IPS DF 4.7 (cell line): Measurements from ENCODE around the gene ENO2.

ENCODE experiments used
- DNase-seq: peaks from one replicate; pipeline ENCODE4 v3.0.0-alpha.2; 2013; ENCODE audit warnings: low spot score; ENCODE audit errors: extremely low read depth

The ENO2 gene

DNA sequence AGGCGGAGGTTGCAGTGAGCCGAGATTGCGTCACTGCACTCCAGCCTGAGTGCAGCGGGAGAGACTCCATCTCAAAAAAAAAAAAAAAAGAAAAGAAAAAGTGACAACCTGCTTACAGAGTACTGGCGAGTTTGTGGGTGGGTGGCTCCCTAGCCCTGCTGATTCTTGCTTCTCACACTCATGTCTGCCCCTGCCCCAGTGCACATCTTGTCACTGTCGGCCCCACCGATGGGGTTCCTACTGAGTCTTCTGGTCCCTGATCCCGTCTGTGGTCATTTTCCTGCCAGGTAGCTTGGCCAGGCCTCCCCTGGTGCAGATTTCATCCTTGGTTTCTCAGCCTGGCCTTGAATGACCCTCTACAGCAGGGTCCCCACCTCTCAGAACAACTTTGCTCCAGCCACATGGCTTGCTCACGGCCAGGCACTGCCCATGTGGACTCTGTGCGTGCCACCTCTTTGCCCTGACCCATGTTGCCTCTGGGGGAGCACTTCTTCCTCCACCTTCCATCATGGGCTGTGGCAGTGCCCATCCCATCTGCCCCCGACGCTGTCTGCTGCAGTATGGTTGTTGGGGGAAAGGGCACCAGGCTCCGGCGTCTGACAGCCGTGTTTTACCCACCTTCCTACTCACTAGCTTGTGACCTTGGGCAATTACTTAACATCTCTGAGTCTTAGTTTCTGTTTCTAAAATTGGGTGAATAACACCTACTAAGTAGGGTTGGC lies 34.7 kb downstream of the ENO2 start:
- no peak for DNase-seq

DNA sequence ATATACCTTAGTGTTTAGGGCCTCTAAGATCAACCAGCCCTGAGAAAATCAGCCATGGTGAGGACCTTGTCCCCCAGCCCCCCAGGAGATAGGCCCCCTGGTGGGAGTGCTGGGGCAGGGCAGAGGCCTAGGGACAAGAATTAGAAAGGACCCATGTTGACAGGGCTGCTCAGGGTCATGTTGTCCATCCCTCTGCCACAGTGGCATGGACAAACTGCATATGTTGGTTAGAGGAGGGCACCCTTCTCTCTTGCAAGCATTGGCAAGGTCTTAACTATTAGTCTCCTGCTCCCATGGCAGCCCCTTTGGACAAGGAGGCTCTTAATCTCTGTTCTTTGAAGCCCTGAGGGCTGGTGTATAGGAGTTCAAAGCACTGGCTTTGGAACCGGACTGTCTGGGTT lies 36.0 kb downstream of the ENO2 start:
- no peak for DNase-seq

DNA sequence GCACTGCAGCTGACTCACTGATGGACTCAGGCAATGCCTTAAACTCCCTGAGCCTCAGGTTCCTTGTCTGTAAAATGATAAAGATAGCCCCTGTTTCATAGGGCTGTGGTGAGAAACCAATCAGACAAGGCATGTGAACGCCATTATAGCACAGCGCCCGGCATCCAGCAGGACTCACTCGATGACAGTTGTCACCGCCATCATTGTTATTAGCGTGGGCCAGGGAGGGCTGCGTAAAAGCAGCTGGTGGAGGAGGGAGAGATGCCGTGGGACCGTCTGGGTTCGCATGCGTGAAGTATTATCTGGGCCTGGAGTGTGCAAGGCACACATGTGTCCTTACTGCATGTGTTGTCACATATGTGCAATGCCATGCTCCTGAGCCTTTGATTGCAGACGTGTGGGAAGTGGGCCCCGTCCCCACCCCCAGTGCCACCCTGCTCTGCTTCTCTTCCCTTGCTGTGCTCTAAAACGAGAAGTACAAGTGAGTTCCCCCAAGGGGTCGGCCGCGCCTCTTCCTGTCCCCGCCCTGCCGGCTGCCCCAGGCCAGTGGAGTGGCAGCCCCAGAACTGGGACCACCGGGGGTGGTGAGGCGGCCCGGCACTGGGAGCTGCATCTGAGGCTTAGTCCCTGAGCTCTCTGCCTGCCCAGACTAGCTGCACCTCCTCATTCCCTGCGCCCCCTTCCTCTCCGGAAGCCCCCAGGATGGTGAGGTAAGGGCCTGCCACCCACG lies 36.6 kb downstream of the ENO2 start, which contains the start of gene PTPN6:
PTPN6 (plus strand) TSS at position 546 of the 730 bp plus-strand sequence; CDS start at position 703, 157 bp downstream.
- no peak for DNase-seq

DNA sequence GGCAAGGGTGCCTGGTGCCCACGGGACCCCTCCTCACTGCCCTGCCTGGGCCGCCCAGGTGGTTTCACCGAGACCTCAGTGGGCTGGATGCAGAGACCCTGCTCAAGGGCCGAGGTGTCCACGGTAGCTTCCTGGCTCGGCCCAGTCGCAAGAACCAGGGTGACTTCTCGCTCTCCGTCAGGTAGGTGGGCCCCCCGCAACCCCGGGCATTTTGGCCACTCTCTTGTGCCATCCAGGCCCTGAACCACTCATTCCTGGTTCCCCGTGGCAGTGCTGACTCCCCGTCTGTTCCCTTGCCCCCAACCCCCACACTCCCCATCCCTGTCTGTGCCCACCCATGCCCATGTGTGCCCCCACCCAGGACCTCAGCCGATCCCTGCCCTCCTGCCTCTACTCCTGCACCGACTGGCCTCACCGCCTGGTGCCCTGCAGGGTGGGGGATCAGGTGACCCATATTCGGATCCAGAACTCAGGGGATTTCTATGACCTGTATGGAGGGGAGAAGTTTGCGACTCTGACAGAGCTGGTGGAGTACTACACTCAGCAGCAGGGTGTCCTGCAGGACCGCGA lies 37.3 kb downstream of the ENO2 start:
- DNase-seq: no peak

DNA sequence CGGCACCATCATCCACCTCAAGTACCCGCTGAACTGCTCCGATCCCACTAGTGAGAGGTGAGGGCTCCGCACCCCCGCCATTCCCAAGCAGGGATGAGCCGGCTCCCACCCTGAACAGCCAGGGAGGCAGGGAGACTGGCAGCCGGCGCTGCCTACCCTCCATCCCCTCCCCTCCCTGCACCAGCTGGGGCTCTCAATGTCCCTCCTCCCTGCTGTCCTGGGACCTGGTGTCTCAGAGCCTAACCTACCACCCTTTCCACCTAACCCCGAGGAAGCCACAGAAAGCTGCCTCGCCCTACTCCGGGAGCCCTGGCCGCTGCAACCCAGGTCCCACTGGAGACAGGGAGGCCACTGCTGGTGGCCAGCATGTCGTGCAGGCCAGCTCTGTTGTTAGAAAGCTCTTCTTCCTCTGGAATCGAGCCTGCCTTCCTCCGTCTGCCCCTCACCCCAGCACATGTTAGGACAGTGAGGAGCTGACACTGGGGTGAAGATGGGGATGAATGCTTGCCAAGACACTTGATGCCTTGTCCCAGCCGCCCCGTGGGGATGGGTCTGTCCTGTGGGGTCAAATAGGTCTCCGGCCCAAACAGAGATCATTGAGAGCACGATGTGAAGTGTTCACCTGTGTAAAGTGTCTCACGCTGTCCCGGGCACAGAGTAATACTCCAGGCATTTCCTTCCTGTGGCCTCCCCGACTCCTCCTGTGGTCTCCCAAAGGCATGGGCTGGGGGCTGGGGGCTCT lies 37.9 kb downstream of the ENO2 start:
- DNase-seq: no peak

DNA sequence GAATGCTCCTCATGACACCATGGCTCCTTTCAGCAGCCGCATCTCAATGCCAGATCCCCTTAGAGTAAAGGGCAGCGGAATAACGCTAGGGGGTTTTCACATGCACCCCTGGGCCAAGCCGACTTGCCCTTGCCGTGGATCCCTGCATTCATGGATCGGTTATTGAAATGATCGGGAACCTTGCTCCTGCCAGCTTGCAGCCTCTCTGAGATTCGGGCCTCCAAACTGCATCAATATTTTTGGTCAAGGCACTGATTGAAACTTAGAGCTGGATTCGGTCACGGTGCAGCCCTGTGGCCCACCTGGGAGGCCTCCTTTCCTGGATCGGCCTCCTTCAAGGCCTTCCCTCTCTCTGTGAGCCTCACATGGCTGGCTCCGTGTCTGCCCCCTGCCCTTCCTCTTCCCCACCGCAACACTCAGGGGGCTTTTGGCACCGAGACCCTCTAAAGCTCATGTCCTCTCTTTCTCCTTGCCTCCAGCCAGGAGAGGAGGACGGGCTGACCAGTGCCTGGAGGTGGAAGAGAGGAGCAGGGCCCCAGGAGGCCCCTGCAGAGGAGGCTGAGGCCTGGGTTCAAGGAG lies 38.6 kb downstream of the ENO2 start:
- no peak for DNase-seq

DNA sequence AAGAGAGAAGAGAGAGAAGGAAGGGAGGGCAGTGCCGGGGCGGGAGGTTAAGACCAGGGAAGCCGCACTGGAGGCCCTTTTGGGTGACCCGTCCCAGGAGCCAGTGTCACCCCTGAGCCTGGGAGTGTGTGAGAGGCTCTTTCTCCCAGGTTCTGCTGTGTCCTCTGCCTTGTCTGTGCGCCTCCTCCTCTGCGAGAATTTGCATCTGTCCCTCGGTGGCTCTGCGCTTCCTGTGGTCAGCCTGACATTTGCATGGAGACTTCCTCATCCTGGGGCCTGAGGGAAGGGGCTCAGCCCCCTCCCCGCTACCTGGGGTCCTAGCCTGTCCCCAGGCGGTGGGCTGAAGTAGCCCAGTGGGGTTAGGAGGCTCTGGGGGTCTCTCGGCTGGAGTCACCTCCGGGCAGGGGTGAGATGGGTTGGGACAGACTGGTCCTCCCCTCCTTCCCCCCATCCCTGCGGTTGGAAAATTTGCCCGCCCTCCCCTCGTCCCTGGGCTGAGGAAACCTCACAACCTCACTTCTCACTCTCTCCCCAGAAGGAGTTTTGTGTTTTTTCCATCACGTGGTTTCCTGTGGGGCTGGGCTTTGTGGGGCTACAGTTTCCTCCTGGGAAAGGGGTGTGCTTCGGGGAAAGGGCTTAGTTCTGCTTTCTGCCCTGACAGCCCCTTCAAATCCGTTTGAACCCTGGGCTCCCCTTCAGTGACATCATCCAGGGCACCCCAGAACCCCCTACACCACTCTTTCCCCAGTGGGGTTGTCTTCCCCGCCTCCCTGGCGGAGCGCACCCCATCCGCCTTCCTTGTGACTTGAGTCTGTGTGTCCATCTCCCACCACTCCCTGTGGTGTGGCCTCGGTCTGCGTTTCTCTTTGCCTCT lies 39.3 kb downstream of the ENO2 start:
- DNase-seq: no peak

DNA sequence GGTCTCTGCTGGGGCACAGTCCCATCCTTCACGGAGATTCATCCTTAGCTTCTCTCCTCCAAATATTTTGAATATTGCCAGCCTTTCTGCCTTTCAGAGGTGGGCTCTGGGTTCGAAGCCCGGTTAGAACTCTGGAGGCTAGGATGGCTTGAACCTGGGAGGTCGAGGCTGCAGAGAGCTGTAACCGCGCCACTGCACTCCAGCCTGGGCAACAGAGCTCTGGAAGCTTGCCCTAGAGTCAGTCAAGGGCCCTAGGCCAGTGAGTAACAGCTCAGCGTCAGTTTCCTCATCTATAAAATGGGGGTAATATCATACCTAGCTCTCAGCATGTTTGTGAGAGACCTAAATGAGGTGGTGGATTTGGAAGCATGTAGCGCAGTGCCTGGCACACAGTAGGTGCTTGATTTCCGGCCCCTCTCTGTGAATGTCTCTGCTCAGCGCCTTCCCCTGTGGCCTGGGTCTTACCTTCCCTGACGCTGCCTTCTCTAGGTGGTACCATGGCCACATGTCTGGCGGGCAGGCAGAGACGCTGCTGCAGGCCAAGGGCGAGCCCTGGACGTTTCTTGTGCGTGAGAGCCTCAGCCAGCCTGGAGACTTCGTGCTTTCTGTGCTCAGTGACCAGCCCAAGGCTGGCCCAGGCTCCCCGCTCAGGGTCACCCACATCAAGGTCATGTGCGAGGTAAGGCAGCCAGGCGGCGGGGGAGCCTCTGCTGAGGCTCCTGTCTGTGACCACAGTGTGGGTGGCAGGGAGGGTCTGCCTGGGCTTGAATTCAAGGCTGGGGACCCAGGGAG lies 40.1 kb downstream of the ENO2 start:
- no peak for DNase-seq

DNA sequence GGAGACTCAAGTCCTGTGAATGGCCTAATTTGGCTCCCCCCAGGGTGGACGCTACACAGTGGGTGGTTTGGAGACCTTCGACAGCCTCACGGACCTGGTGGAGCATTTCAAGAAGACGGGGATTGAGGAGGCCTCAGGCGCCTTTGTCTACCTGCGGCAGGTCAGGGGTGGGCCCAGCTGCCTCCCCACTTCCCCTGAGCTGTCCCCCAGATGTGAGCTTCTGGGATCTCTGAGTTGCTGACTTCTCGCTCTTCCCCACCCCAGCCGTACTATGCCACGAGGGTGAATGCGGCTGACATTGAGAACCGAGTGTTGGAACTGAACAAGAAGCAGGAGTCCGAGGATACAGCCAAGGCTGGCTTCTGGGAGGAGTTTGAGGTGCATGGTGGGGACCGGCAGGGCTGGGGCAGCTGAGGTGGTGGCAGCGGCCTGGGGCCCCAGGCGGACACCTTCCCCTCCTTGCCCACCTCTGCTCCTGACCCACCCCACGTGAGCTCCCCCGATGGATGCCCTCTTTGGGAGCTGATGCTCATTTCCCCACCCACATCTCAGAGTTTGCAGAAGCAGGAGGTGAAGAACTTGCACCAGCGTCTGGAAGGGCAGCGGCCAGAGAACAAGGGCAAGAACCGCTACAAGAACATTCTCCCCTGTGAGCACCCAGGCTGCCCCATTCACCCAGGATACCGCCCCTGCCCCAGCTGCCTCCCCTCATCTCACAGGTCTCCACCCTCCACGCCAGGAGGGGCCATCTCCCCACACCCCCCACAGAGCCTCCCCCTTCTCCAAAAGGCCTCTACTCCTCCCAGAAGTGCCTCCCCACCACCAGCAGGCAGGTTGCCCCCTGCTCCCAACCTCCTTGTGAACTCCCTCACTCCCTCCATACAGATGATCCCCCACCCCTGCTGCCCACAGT lies 41.0 kb downstream of the ENO2 start:
- no peak for DNase-seq

DNA sequence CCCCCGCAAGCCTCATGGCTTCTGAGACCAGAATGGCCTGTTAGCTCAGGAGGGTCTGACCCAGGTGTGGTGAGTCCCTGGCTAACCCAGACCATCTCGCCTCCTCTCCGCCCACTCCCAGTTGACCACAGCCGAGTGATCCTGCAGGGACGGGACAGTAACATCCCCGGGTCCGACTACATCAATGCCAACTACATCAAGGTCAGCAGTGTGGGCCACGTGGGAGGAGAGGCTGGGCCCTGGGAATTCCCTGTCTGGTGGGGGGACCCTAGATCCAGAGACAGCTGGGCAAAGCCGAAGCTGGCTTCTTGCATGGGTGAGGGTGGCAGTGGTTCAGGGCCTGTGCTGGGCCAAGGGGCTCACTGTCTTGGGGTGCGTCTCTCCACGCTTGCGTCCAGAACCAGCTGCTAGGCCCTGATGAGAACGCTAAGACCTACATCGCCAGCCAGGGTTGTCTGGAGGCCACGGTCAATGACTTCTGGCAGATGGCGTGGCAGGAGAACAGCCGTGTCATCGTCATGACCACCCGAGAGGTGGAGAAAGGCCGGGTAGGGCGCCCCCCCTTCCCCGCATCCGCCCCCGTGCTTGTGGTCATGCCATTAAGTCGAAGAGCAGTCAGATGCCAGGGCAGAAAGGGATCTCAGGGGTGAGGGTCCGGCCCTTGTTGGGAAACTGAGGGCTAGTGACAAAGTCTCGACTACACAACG lies 41.8 kb downstream of the ENO2 start:
- no peak for DNase-seq

DNA sequence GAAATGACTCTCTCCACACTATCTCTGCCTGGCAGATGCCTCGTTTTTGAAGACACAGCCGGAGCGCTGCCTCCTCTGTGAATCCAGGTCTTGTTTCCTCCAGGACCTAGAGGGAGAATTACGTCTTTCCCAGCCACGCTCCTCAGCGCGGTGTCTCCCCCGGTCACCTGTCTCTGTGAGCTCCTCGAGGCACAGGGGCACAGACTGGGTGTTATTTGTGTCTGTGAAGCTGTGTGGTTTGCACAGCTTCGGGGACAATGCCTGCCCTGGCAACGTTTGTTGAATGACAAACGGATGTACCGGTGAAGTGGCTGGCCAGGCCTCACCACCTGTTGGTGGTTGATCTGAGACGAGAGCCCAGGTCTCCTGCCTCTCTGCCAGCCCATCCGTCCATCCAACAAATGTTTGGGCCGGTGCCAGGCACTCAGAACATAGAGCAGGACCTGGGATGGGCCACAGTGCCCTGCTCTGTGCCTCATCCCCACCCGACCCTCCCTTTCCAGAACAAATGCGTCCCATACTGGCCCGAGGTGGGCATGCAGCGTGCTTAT lies 42.8 kb downstream of the ENO2 start:
- no peak for DNase-seq

DNA sequence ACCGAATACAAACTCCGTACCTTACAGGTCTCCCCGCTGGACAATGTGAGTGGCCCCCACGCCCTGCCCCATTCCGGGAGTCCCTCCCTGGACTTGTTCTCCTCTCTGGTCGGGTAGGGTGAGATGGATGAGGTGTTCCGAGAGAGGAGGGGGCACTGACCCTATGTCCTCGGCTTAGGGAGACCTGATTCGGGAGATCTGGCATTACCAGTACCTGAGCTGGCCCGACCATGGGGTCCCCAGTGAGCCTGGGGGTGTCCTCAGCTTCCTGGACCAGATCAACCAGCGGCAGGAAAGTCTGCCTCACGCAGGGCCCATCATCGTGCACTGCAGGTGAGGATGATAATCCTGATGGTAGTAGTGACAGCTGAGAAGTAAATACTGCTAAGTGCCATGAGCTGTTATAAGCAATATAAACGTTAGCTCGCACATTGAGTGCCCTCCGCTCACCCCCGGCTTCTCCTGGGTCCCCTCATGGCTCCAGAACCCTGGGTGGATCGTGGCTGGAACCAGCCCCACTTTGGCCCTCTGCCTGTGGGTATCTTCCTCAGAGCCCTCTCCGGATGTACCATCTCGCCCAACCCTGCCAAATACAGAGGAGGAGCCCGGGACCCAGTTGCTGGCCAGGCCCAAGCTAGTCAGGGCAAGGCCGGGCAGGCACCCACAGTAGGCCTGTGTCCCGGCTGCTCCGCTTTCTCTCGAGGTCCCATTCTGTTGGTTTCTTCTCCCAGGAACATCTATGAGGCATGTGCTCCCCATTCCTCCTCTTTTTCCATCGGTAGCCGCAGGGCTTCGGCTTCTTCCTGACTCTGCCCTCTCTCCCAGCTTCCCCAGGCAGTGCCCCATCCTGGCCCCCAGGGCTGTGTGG lies 43.6 kb downstream of the ENO2 start:
- DNase-seq: no peak

DNA sequence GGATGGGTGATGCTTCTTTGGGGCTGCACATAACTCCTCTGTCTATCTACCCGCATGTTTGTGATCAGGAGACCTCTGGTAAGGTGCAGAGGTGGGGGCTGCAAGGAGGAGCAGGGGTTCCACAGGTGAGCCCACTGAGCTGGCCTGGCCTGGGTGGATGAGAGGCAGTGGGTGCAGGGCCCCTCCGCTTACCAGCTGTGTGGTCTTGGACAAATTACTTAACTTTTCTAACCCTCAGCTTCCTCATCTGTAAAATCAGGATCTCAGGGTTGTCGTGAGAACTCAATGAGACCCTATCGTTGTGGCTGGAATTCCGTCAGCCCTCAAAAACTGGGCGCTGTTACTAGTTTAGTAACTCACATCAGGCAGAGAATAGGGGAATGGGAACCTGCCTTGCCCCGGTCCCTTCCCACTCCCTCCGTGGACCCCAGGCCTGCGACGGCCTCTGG lies 44.3 kb downstream of the ENO2 start:
- no peak for DNase-seq

DNA sequence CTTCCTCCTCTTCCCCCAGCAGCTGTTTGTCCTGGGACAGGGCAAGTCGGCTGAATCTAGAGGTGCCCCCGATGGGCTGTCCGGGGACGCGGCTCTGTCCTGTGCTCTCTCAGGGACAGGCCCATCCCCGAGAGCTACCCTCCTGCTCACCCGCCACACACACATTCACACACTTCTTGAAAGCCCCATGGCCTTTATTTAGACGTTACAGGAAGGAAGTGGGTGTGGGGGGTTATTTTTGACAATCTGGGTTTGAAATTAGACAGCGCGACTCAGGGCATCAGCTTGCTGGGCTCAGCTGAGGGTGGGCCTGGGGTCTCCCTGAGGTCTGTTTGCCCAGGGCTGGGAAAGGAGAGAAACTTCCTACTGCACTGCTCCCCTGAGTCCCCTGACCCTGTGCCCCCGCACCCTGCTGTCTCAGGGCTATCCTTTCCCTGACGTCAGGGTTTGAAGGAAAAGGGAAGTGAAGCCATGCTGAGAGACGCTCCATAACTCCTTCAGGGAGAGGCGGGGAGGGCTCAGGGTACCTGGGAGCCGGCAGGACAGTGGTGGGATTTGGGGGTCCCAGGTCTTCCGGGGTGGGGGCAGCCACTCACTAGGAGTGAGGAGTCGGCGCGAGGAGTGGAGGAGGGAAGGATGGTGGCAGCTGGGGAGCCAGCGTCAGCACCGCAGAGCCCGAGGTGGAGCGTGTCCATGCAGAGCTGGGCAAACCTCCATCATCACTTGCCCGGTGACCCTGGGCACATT lies 44.9 kb downstream of the ENO2 start:
- DNase-seq: no peak

DNA sequence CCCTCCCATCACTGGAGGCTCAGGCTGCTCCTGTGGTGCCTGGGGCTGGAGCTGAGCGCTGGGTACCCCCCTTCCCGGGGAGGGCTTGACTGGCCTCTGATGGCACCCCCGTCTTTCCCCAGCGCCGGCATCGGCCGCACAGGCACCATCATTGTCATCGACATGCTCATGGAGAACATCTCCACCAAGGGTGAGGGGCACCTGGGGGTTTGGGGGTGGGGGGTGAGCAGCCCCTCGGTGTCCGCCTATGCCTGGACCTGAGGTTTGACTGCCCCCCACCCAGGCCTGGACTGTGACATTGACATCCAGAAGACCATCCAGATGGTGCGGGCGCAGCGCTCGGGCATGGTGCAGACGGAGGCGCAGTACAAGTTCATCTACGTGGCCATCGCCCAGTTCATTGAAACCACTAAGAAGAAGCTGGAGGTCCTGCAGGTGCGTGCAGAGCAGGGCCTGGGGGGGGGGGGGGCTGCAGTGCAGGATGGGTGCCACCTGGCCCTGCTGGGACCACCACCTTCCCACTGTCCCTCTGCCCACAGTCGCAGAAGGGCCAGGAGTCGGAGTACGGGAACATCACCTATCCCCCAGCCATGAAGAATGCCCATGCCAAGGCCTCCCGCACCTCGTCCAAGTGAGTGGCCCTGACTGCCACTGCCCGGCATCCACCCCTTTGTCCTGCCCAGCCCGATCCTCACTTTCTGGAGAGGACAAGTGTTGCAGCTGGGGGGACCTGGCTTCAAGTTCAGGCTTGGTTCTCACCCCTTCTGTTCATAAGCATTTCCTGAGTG lies 45.6 kb downstream of the ENO2 start:
- DNase-seq: no peak
